Thyroid gland (tissue), 4 donors: ENCODE measurements around the gene OAS1.
A peak's percentile ranks its signal among the peaks of the same experiment; 100 is the strongest.

Experiments
- CTCF ChIP-seq, 6 experiments: fragments of 200-600 bp in 3 of 6; fragments of 450-650 bp in 3 of 6; sonication (generic) in 3 of 6; IDR thresholded peaks; one replicate each; pipeline ENCODE4 v1.5.1; 2016 to 2019; ENCODE audit warnings: antibody characterized with exemption in 6 of 6, mild to moderate bottlenecking in 2 of 6, inconsistent platforms in 1 of 6, moderate library complexity in 1 of 6
- POLR2A ChIP-seq, 2 donors: fragments of 450-650 bp; IDR thresholded peaks; one replicate each; pipeline ENCODE4 v1.6.1; 2017; ENCODE audit warnings: antibody characterized with exemption in 2 of 2, mild to moderate bottlenecking in 2 of 2, moderate library complexity in 1 of 2

- no peak for TF ChIP-seq CTCF (IDR thresholded peaks at IDR 0.05)
- peak in 1 of 2 donors; percentile 13 for TF ChIP-seq POLR2A (IDR thresholded peaks at IDR 0.05)
Measured at GRCh38 chr12:112937741-112938719, 31.3 kb downstream of the OAS1 start, which contains the start of gene OAS3.
